ENCODE data around the gene MSX1.
"Not testable (repeated sequence)": the region's sequence is repeated elsewhere in the genome, so short reads cannot be mapped to it uniquely, and the experiment has no call there.

MSX1 gene

GRCh38 chr4:4859325-4859798, at the start of gene MSX1:
TSS of gene MSX1 (plus strand) at chr4:4859665. CDS start at chr4:4859900, 235 bp downstream.
- DNase-seq (ENCODE audit: low read depth), result peak; percentile 6

- no peak for DNase-seq (ENCODE audit: low read depth)
Observed at GRCh38 chr4:4810092-4810774, 49.2 kb upstream of the MSX1 start.

- no peak for DNase-seq (ENCODE audit: low read depth)
Observed at GRCh38 chr4:4810778-4811177, 48.7 kb upstream of the MSX1 start.

- DNase-seq (ENCODE audit: low read depth), result no peak
Observed at GRCh38 chr4:4812145-4812794, 47.2 kb upstream of the MSX1 start.

GRCh38 chr4:4818415-4819212, 40.9 kb upstream of the MSX1 start:
- DNase-seq (ENCODE audit: low read depth), result no peak

GRCh38 chr4:4819213-4819606, 40.3 kb upstream of the MSX1 start:
- DNase-seq (ENCODE audit: low read depth), result no peak

GRCh38 chr4:4820261-4820660, 39.2 kb upstream of the MSX1 start:
- no peak for DNase-seq (ENCODE audit: low read depth)

GRCh38 chr4:4820739-4821138, 38.7 kb upstream of the MSX1 start:
- no peak for DNase-seq (ENCODE audit: low read depth)

- no peak for DNase-seq (ENCODE audit: low read depth)
Observed at GRCh38 chr4:4821577-4821976, 37.9 kb upstream of the MSX1 start.

- not testable (repeated sequence) for DNase-seq (ENCODE audit: low read depth)
Observed at GRCh38 chr4:4822286-4822685, 37.2 kb upstream of the MSX1 start.

- DNase-seq (ENCODE audit: low read depth), result no peak
Observed at GRCh38 chr4:4823621-4824162, 35.8 kb upstream of the MSX1 start.

GRCh38 chr4:4824232-4824631, 35.2 kb upstream of the MSX1 start:
- no peak for DNase-seq (ENCODE audit: low read depth)

GRCh38 chr4:4825431-4825830, 34.0 kb upstream of the MSX1 start:
- no peak for DNase-seq (ENCODE audit: low read depth)

- no peak for DNase-seq (ENCODE audit: low read depth)
Observed at GRCh38 chr4:4829837-4830236, 29.6 kb upstream of the MSX1 start.

- DNase-seq (ENCODE audit: low read depth), result no peak
Observed at GRCh38 chr4:4831266-4831665, 28.2 kb upstream of the MSX1 start.

GRCh38 chr4:4831825-4832224, 27.6 kb upstream of the MSX1 start:
- no peak for DNase-seq (ENCODE audit: low read depth)

- DNase-seq (ENCODE audit: low read depth), result no peak
Observed at GRCh38 chr4:4836044-4836443, 23.4 kb upstream of the MSX1 start.

GRCh38 chr4:4837316-4837715, 22.1 kb upstream of the MSX1 start:
- no peak for DNase-seq (ENCODE audit: low read depth)

GRCh38 chr4:4838051-4838935, 21.2 kb upstream of the MSX1 start:
- DNase-seq (ENCODE audit: low read depth), result peak; percentile 4

GRCh38 chr4:4838936-4839810, 20.3 kb upstream of the MSX1 start:
- DNase-seq (ENCODE audit: low read depth), result no peak

- DNase-seq (ENCODE audit: low read depth), result no peak
Observed at GRCh38 chr4:4840351-4840750, 19.1 kb upstream of the MSX1 start.

Data from non-pigmented ciliary epithelial cell (primary cell).